ENCODE data around the gene NR1I2.

DNA sequence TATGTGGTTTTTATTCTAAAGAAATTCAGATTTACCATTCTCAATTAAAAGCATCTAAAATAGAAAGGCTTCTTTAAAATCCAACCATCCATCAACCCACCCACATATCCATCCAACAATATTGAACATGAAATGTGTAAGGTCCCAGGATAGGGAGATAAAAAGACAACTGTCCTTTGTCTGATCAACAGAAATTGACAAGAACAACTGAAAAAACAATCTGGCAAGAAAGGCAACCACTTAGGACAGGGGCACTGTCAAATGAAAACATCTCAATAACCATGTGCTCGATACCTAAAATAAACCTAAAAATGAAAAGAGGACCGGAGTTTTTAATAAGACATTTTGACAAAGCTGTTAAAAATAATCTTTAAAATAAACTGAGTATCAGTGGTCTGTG, 67.2 kb downstream of the NR1I2 start:
- TF ChIP-seq, protein P1, sequence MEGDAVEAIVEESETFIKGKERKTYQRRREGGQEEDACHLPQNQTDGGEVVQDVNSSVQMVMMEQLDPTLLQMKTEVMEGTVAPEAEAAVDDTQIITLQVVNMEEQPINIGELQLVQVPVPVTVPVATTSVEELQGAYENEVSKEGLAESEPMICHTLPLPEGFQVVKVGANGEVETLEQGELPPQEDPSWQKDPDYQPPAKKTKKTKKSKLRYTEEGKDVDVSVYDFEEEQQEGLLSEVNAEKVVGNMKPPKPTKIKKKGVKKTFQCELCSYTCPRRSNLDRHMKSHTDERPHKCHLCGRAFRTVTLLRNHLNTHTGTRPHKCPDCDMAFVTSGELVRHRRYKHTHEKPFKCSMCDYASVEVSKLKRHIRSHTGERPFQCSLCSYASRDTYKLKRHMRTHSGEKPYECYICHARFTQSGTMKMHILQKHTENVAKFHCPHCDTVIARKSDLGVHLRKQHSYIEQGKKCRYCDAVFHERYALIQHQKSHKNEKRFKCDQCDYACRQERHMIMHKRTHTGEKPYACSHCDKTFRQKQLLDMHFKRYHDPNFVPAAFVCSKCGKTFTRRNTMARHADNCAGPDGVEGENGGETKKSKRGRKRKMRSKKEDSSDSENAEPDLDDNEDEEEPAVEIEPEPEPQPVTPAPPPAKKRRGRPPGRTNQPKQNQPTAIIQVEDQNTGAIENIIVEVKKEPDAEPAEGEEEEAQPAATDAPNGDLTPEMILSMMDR (conservative IDR thresholded peaks at IDR 0.05; ENCODE audit: low read length) = no peak
- no peak for TF ChIP-seq EZH2phosphoT487 (IDR thresholded peaks at IDR 0.05; ENCODE audit: borderline replicate concordance)
